T-helper 22 cell (primary cell): ENCODE data around the gene PIP4K2B.

Experiments used
- DNase-seq: peaks from one replicate; pipeline ENCODE4 v3.0.0-alpha.2; 2020; ENCODE audit warnings: low read depth

The PIP4K2B gene

GRCh38 chr17:38777641-38778250 lies 21.6 kb downstream of the PIP4K2B start:
- DNase-seq, result no peak

- no peak for DNase-seq
Measured at GRCh38 chr17:38773258-38773657, 26.1 kb downstream of the PIP4K2B start.

- DNase-seq, result no peak
Measured at GRCh38 chr17:38768417-38768816, 30.9 kb downstream of the PIP4K2B start.

GRCh38 chr17:38766341-38766740 lies 33.0 kb downstream of the PIP4K2B start:
- DNase-seq, result no peak

GRCh38 chr17:38762231-38762630 lies 37.1 kb downstream of the PIP4K2B start:
- DNase-seq, result no peak

GRCh38 chr17:38761612-38762011 lies 37.7 kb downstream of the PIP4K2B start:
- DNase-seq, result no peak

- DNase-seq, result no peak
Measured at GRCh38 chr17:38753071-38753506, 46.3 kb downstream of the PIP4K2B start.

GRCh38 chr17:38752308-38753070 lies 46.9 kb downstream of the PIP4K2B start, which contains the start of gene PSMB3:
PSMB3 (plus strand) TSS chr17:38752741; CDS start chr17:38752827, 86 bp downstream.
- DNase-seq, result peak; percentile 96

GRCh38 chr17:38751808-38752307 lies 47.5 kb downstream of the PIP4K2B start:
- peak; percentile 45 for DNase-seq

GRCh38 chr17:38751144-38751807 lies 48.1 kb downstream of the PIP4K2B start:
- DNase-seq, result no peak

GRCh38 chr17:38750312-38751121 lies 48.8 kb downstream of the PIP4K2B start:
- no peak for DNase-seq

- no peak for DNase-seq
Measured at GRCh38 chr17:38750044-38750311, 49.4 kb downstream of the PIP4K2B start.

- DNase-seq, result no peak
Measured at GRCh38 chr17:38749223-38750043, 49.9 kb downstream of the PIP4K2B start.

- DNase-seq, result no peak
Measured at GRCh38 chr17:38748892-38749222, 50.5 kb downstream of the PIP4K2B start.

- no peak for DNase-seq
Measured at GRCh38 chr17:38748149-38748891, 51.0 kb downstream of the PIP4K2B start, which contains the start of gene PCGF2. PCGF2 (minus strand) TSS chr17:38748336; CDS start chr17:38740402, 7,934 bp downstream.

- DNase-seq, result no peak
Measured at GRCh38 chr17:38747463-38748148, 51.8 kb downstream of the PIP4K2B start.

GRCh38 chr17:38746849-38747462 lies 52.4 kb downstream of the PIP4K2B start:
- DNase-seq, result no peak

GRCh38 chr17:38746004-38746848 lies 53.1 kb downstream of the PIP4K2B start:
- DNase-seq, result no peak

GRCh38 chr17:38745545-38745944 lies 53.8 kb downstream of the PIP4K2B start:
- no peak for DNase-seq
